ENCODE measurements around the gene IFITM1. TPM values are rescaled to one million over a fixed set of nuclear protein-coding genes. Genes with fewer than 3 reads are reported as not detected.

The IFITM1 gene
- total and polyA plus RNA-seq, 8 donors: 10.0 to 54.5 (median 26.4) TPM

GRCh38 chr11:357582-357981 lies 43.7 kb downstream of the IFITM1 start:
- ATAC-seq (no peak), FAIRE-seq (no peak)
- intact Hi-C loops (cut with DNase I): loop anchor here in 1 of 3 donors (10.0 kb wide), 1 partner anchor 53 kb away; the partner anchor contains the start of gene IFITM2

DNA sequence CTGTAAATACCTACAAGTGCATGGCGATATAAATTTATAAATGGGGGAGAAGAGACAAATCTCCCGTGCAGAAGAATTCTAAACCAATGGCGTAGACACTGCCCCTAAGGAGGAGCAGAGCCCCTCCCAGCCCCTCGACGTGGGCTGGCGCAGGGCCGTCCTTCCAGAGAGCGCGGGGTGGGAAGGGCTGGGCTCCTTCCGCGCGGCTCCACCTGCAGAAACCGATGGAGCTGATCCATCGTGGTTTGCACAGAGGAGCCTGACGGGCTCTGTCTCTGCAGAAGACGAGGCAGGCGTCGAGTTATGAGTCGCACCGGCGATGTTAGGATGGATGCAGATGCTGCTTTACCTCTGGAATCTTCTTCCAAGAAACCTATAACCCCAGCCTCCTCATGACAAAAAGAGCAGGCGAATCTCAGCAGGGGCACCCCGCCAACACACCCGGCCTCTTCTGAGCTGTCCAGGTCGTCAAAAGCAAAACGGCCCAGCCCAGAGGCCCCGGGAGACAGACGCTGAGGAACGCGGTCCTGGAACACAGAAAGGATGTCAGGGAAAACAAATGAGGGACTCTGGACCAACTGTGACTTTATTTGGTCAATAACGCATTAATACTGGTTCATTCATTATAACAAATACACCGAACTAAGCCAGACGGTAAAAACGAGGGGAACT lies 44.4 kb downstream of the IFITM1 start:
- ATAC-seq (no peak), DNase-seq (no peak), FAIRE-seq (no peak)
- TF ChIP-seq, protein P1, sequence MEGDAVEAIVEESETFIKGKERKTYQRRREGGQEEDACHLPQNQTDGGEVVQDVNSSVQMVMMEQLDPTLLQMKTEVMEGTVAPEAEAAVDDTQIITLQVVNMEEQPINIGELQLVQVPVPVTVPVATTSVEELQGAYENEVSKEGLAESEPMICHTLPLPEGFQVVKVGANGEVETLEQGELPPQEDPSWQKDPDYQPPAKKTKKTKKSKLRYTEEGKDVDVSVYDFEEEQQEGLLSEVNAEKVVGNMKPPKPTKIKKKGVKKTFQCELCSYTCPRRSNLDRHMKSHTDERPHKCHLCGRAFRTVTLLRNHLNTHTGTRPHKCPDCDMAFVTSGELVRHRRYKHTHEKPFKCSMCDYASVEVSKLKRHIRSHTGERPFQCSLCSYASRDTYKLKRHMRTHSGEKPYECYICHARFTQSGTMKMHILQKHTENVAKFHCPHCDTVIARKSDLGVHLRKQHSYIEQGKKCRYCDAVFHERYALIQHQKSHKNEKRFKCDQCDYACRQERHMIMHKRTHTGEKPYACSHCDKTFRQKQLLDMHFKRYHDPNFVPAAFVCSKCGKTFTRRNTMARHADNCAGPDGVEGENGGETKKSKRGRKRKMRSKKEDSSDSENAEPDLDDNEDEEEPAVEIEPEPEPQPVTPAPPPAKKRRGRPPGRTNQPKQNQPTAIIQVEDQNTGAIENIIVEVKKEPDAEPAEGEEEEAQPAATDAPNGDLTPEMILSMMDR (IDR thresholded peaks at IDR 0.05): no peak
- no peak overlapping the region for H3K4me3 ChIP-seq
- H3K27me3 ChIP-seq: no peaks in the 10 kb centered on the region
- 31 to 53% methylated on average over 34 of the region's 34 CpGs for WGBS, 2 donors
- no peak overlapping the region for H3K27ac ChIP-seq
- no peaks in the 10 kb centered on the region for H3K9me3 ChIP-seq
- peaks cover 11 to 21% (median 13%) of the 10 kb centered on the region in 3 donors for H3K4me1 ChIP-seq
- no peaks in the 10 kb centered on the region for H3K36me3 ChIP-seq
- intact Hi-C loops (cut with DNase I): loop anchor here in 1 of 3 donors (10.0 kb wide), 1 partner anchor 53 kb away; the partner anchor contains the start of gene IFITM2

More at GRCh38 chr11:357582-357981, 43.7 kb downstream of the IFITM1 start:
- TF ChIP-seq, protein P1 (IDR thresholded peaks at IDR 0.05): no peak
- Histone ChIP-seq H3K4me1 (peaks cover 17 to 27% (median 18%) of the 10 kb centered on the region in 3 donors), H3K27me3 (no peaks in the 10 kb centered on the region), H3K36me3 (no peaks in the 10 kb centered on the region), H3K9me3 (no peaks in the 10 kb centered on the region), H3K27ac (no peak overlapping the region), H3K4me3 (no peak overlapping the region)
- no peak for DNase-seq
- 77 to 89% methylated on average over 4 of the region's 4 CpGs for WGBS, 2 donors

DNA sequence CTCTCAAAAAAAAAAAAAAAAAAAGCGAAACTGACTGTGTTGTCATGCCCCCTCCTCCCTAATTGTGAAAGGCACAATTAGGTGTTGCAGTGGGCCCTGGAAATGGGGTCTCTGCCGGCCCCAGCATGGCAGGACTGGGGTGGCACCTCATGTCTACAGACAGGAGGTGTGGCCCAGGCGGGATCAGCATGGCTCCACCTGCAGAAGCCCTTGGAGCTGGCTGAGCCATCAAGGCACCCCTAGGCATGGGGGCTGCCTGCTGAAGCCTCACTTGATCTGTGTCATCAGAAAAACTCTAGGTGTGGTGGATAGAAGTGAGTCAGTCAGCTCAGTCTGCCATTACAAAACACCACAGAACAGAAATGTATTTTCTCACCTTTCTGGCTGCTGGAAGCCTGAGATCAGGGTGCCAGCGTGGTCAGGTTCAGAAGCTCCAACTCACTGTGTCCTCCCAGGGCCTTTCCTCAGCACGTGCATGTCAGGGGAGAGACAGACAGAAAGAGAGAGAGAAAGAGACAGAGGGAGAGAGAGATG lies 45.4 kb downstream of the IFITM1 start:
- H3K4me1 ChIP-seq: peaks cover 7 to 13% (median 10%) of the 10 kb centered on the region in 3 donors
- DNase-seq: no peak
- no peaks in the 10 kb centered on the region for H3K27me3 ChIP-seq
- ATAC-seq: no peak
- no peaks in the 10 kb centered on the region for H3K36me3 ChIP-seq
- H3K4me3 ChIP-seq: no peak overlapping the region
- no peak overlapping the region for H3K27ac ChIP-seq
- intact Hi-C loops (cut with DNase I): loop anchor here in 1 of 3 donors (10.0 kb wide), 1 partner anchor 54 kb away; the partner anchor contains the start of gene IFITM2
- no peak for FAIRE-seq
- H3K9me3 ChIP-seq: no peaks in the 10 kb centered on the region
- WGBS, 2 donors: 66 to 72% methylated on average over 5 of the region's 5 CpGs
- TF ChIP-seq, protein P1 (IDR thresholded peaks at IDR 0.05): no peak

DNA sequence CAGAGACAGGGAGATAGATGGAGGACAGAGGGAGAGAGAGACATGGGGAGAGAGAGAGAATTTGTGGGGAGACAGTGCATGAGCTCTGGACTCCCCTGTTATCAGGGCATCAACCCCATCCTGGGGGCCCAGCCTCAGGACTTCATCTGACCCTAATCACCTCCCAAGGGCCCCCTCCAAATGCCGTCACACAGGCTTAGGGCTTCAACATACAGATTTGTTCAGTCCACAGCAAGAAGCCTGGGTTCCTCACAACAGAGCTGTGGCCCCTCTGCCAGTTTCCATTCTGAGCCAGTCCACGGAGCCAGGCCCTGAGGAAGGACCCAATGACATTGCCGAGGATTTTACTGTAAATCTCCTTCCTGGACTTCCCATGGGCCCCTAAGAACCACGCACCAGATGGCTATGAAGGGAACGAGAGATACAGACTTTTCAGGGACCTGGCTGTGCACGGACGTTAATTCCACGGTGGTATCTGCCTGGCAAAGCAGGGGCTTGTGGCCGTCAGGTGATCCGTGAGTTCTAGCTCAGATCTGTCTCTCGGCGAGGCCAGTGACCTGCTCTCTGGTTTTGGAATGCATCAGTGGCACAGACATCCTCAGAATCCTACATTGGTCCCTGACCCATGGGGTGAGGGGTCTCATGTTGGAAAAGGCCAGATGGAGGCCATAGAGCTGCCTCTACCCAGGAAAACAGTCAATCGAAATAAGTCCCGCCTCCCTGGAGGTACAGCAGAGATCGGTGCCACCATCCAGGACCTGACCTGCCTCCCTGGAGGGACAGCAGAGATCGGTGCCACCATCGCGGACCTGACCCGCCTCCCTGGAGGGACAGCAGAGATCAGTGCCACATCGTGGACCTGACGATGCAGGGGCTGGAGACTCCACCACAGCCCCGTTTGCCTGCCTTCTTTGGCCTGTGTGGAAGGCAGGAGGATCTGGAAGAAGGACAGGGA lies 46.8 kb downstream of the IFITM1 start:
- H3K4me1 ChIP-seq: peaks cover 1 to 2% (median 2%) of the 10 kb centered on the region in 3 donors
- no peaks in the 10 kb centered on the region for H3K27me3 ChIP-seq
- H3K4me3 ChIP-seq: no peak overlapping the region
- ATAC-seq (no peak), FAIRE-seq (no peak), DNase-seq (peak in 1 of 6 donors; percentile 49)
- 78 to 84% methylated on average over 22 of the region's 22 CpGs for WGBS, 2 donors
- intact Hi-C loops (cut with DNase I): no loop called here
- no peaks in the 10 kb centered on the region for H3K36me3 ChIP-seq
- TF ChIP-seq, protein P1 (IDR thresholded peaks at IDR 0.05): no peak
- H3K27ac ChIP-seq: no peak overlapping the region
- no peaks in the 10 kb centered on the region for H3K9me3 ChIP-seq
